GM18907 (cell line): Measurements from ENCODE around the gene ERN2.
A peak's percentile ranks its signal among the peaks of the same experiment; 100 is the strongest.

Source experiments
- ATAC-seq: cut with Tn5 transposase; IDR thresholded peaks from one replicate; pipeline ENCODE4 v1.9.1; 2021; ENCODE audit warnings: mild to moderate bottlenecking, moderate library complexity; ENCODE audit not compliant: unreplicated experiment

The ERN2 gene

DNA sequence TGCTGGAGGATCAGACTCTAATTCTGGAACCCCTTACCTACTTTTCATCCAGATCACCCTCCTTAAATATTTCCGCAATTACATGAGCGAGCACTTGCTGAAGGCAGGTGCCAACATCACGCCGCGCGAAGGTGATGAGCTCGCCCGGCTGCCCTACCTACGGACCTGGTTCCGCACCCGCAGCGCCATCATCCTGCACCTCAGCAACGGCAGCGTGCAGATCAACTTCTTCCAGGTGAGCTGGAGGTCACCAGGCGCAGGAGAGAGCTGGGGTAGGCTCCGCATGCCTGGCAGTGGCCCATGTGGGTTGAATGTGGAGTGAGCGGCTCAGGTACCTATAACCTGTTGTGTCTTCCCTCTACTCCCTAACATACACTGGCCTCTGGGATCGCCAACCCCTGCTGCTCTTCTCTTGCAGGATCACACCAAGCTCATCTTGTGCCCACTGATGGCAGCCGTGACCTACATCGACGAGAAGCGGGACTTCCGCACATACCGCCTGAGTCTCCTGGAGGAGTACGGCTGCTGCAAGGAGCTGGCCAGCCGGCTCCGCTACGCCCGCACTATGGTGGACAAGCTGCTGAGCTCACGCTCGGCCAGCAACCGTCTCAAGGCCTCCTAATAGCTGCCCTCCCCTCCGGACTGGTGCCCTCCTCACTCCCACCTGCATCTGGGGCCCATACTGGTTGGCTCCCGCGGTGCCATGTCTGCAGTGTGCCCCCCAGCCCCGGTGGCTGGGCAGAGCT, 23.4 kb downstream of the ERN2 start:
- ATAC-seq = no peak

DNA sequence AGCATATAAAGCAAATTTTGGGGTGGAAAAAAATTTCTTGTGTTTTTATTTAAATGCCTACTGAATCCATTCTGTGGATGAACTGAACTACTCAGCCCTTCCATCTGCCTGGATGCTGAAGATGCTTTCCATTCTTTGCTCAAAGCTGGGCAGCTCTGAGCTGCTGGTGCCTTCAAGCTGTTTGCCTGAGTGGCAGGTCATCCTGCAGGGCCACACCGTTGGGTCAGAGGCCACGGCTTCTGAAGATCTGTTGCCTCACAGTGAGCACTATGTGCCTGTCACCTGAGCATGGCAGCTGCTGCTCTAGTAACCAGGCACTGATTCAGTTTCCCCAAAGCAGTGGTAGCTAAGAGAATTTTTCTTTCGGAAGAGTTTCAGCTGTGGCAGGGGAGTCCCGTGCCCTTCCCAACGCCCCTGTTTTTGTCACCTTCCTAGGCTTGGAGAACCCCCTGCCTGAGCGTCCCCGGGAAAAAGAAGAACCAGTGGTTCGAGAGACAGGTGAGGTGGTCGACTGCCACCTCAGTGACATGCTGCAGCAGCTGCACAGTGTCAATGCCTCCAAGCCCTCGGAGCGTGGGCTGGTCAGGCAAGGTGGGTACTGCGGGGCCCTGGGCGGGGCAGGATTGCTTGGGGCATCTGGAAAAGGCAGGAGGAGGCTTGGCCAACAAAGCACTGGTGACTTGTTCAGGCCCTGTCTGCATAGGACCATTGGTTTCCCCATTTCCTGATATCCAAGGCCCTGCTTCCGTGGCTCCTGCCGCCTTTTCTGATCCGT, 25.8 kb downstream of the ERN2 start:
- ATAC-seq = no peak

- ATAC-seq = no peak
Measured at GRCh38 chr16:23683487-23683886, 29.5 kb downstream of the ERN2 start.

GRCh38 chr16:23682181-23682580, 30.8 kb downstream of the ERN2 start:
- no peak for ATAC-seq

DNA sequence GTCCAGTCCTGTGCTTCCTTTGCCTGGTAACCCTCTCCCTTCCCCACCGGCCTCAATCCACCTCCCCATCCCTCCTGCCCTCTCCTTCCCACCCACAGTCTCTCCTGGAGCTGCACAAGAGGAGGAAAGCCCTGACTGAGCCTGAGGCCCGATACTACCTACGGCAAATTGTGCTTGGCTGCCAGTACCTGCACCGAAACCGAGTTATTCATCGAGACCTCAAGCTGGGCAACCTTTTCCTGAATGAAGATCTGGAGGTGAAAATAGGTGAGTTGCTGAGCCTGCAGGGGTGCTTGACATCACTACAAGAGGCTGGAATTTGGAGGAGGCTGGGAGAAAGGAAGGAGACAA, 33.1 kb downstream of the ERN2 start:
- no peak for ATAC-seq

DNA sequence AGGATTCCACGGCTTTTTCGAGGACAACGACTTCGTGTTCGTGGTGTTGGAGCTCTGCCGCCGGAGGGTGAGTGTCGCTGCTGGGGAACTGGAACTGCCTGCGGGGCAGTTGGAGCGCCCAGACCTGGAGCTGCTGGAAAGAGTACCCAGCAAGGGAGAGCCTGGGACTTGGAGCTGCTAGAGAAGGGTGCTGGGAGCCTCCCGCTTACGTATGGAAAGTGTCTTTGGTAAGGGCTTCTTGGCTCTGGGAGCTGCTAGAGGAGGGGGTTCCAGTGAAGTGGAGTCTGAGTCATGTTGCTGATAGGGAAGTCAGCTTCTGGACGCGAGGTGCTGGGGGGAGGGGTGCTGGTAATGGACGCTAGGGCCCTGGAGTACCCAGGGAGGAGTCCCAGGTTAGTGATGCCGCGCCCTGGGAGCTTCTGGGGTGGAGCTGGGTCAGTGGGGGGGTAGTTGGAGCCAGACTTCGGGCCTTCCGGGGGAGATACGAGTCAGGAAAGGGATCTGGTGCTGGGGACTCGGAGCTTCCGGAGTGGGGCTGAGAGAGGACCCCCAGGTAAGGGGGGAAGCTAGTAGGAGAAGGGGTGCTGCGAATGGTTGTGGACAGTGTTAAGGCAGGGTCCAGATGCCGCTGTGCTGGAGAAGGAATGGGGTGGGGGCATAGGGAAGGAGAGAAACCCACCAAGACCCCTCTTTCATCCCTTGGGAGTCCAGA, 33.6 kb downstream of the ERN2 start:
- peak; percentile 10 for ATAC-seq

GRCh38 chr16:23678430-23679273, 34.4 kb downstream of the ERN2 start, which contains the start of gene PLK1:
Gene PLK1, plus strand, starts transcription at chr16:23678889. Its CDS starts 44 bp downstream, at chr16:23678933.
- peak; percentile 85 for ATAC-seq

DNA sequence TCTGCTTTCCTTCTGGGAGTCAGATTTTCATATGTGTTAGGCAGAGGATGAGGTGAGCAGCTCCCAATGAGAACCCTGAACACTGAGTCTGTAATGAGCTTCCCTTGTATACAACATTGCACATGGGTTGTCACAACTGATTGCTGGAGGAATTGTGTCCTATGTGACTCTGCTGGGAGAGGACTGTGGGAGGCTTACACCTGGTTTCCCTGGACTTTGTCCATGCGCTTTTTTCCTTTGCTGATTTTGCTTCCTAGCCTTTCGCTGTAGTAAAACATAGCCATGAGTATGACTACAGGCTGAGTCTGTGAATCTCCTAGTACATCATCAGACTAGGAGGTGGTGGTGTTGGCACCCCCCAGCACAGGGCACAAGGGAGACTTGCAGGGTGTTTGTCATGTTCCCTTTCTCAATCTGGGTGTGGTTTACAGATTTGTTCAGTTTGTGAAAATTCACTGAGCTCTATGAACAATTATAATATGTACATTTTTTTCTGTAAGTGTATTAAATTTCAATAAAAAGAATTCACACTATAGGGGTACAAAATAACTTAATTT, 36.0 kb downstream of the ERN2 start:
- no peak for ATAC-seq

DNA sequence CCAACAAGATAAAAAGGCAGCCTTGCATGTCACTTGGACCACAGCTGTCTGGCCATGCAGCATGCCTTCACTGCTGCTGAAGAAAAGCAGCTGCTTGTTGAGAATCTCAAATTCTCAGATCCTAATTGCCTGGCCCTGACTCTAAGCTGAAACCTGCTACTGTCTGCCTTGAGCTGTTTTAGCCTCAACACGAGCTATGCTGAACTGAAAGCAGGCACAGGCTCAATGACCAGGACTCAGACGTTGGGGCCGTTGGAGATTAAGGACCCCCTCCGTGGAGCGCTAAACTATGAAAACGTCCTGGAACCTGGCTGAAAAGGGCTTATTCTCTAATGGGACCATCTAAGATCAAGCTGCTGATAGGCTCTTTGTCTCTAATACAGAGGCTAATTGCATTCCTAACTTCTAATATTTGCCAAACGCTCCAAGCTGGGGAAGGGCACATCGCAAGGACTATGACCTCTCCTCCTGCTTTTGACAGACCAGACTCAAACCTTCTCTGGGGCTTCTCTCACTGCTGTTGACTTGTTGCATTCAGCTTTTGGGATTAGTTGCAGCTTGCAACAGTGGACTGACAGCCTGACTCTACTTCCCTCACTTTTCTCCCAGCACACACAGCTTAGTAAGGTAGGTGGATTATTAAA, 38.9 kb downstream of the ERN2 start:
- no peak for ATAC-seq

- ATAC-seq = peak; percentile 94
Measured at GRCh38 chr16:23670137-23670776, 42.8 kb downstream of the ERN2 start.

GRCh38 chr16:23668873-23669272, 44.1 kb downstream of the ERN2 start:
- no peak for ATAC-seq

- no peak for ATAC-seq
Measured at GRCh38 chr16:23668225-23668624, 44.8 kb downstream of the ERN2 start.

DNA sequence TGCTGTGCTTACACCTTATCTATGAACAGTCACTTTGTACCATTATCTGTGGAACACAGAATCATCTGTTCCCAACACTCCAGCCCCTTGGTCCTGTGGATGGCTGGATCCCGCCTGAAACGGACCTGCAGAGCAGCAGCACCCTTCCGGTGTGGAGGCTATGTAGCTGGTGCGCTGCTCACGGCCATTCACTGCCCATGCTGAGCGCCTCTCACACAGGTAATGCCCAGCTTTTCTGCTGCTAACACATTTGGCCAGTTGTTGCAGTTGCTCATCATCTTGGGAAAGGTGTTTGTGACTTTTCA, 45.7 kb downstream of the ERN2 start:
- ATAC-seq = no peak

GRCh38 chr16:23666571-23667354, 46.3 kb downstream of the ERN2 start:
- no peak for ATAC-seq

DNA sequence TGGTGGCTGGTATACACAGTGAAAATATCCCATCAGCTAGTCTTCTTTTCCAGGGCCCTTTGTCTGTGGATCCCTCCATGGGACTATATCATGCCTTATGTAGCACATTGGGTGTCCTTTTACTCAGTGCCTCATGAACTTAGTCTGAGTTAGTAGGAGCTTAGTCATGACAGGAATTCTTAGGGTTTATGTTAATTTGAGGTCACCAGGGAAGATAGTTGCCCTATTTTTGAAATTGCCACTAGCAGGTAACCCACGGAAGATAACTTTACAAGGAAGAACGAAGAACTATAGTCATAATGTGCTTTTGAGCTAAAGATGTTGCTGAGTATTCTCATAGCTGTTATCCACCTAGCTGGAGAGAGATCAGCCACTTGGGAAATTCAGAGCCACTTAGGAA, 49.1 kb downstream of the ERN2 start:
- ATAC-seq = no peak

DNA sequence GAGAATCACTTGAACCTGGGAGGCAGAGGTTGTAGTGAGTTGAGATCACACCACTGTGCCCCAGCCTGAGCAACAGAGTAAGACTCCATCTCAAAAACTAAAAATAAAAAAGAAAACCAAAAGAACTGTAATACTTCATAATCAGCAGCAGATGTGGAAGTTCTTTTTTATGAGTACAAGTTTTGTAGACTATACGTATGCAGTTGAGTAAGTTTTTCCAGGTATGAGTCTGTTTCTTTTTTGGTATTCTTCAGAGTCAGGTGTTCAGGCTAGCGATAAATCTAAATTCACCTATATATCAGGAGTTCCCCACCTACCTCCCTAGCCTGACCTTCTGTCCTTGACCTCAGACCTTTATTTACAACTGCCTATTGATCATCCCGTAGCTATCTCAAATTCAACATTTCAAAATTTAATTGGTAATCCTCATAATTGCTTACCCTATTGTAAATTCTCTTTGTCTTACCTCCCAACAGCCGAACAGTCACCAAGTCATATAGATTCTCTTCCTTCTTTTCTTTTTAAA, 61.0 kb downstream of the ERN2 start:
- ATAC-seq = peak; percentile 40

DNA sequence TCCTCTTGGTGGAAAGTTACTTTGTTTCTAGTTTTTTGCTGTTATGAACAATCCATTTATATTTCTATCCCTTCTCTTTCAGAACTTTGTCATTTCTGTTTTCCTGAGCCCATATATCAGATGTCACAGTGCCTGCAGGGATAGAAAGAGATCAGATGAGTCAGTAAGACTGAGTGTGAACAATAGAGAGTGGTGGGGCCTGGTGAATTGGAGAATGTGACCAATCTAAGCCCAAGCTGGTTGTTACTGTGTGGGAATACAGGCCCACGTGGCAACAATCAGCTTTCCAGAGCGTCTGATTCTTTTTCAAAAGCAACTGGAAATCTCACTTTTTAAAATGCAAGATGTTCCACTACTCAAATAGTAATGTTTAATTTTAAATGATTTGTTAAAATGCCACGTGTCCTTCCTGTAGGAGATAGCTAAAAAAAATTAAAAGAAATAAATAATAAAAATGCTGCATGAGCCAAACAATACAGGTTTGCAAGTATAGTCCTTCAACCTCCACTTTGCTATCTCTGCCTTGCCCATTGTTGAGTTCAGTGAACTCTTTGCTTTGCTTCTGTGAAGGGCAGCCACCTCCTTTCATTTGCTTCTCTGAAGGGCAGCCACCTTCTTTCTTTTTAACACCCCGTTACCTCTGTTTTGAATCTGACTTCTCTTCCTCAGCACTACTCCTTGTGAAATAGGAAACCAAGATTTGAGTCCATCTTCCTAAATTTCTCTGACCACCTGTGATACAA, 62.2 kb downstream of the ERN2 start:
- ATAC-seq = no peak

GRCh38 chr16:23642246-23642774, 70.7 kb downstream of the ERN2 start:
- no peak for ATAC-seq
